Stimulated activated CD8-positive, alpha-beta memory T cell treated with anti-CD3 and anti-CD28 coated beads, Interleukin-4, amount 100 ng/mL, for 1 hour (primary cell): ENCODE data around the gene HPGDS.
"Not testable (repeated sequence)": the region's sequence is repeated elsewhere in the genome, so short reads cannot be mapped to it uniquely, and the experiment has no call there.

Experiments
- DNase-seq, 2 donors: peaks; one replicate each; pipeline ENCODE4 v3.0.0-alpha.2; 2020; ENCODE audit warnings: low read depth in 2 of 2, low spot score in 1 of 2

HPGDS gene

GRCh38 chr4:94358101-94358500 is 15.5 kb upstream of the HPGDS start:
- DNase-seq = no peak

GRCh38 chr4:94357624-94358023 is 15.0 kb upstream of the HPGDS start:
- DNase-seq = no peak

- DNase-seq = no peak
Observed at GRCh38 chr4:94356444-94356843, 13.8 kb upstream of the HPGDS start.

- DNase-seq = no peak
Observed at GRCh38 chr4:94354474-94354896, 11.8 kb upstream of the HPGDS start.

- DNase-seq = no peak
Observed at GRCh38 chr4:94352996-94353395, 10.4 kb upstream of the HPGDS start.

- no peak for DNase-seq
Observed at GRCh38 chr4:94352163-94352562, 9.5 kb upstream of the HPGDS start.

GRCh38 chr4:94351319-94351718 is 8.7 kb upstream of the HPGDS start:
- DNase-seq = no peak

- DNase-seq = no peak
Observed at GRCh38 chr4:94350095-94350494, 7.5 kb upstream of the HPGDS start.

GRCh38 chr4:94349193-94349592 is 6.6 kb upstream of the HPGDS start:
- DNase-seq = no peak

- no peak for DNase-seq
Observed at GRCh38 chr4:94348666-94349065, 6.0 kb upstream of the HPGDS start.

- DNase-seq = no peak
Observed at GRCh38 chr4:94346541-94346940, 3.9 kb upstream of the HPGDS start.

- DNase-seq = no peak
Observed at GRCh38 chr4:94345969-94346368, 3.3 kb upstream of the HPGDS start.

GRCh38 chr4:94345266-94345665 is 2.6 kb upstream of the HPGDS start:
- DNase-seq = no peak

GRCh38 chr4:94344457-94344856 is 1.8 kb upstream of the HPGDS start:
- no peak for DNase-seq

GRCh38 chr4:94341481-94342370 is 910 bp downstream of the HPGDS start:
- DNase-seq = no peak

- no peak for DNase-seq
Observed at GRCh38 chr4:94339779-94340178, 2.9 kb downstream of the HPGDS start.

- no peak for DNase-seq
Observed at GRCh38 chr4:94338681-94339351, 3.8 kb downstream of the HPGDS start.

GRCh38 chr4:94336791-94337190 is 5.8 kb downstream of the HPGDS start:
- not testable (repeated sequence) for DNase-seq

GRCh38 chr4:94336303-94336702 is 6.3 kb downstream of the HPGDS start:
- DNase-seq = no peak

- DNase-seq = no peak
Observed at GRCh38 chr4:94334962-94335361, 7.7 kb downstream of the HPGDS start.

- DNase-seq = no peak
Observed at GRCh38 chr4:94334476-94334875, 8.2 kb downstream of the HPGDS start.

- DNase-seq = no peak
Observed at GRCh38 chr4:94333866-94334265, 8.8 kb downstream of the HPGDS start.
